ENCODE data around the gene SORCS3.

SORCS3 gene

DNA sequence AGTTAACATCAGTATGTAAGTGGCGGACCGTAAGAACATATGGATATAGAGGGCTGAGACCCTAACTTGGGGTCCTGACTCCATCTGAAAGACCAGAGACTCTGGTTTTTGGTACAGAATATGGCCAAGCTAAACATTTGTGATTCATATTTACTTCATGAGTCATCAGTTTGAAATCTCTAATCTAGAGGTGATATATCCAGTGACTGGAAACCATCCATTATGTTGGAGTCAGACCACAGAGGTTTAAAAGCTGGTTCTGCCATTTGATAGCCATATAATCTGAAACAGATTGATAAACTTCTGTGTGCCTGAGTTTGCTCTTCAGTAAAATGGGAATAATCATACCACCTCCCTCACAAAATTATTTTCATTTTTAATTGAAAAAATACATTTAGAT lies 505.3 kb downstream of the SORCS3 start:
- no peak for DNase-seq (ENCODE audit: insufficient read length, low spot score)
- TF ChIP-seq CTCF (IDR thresholded peaks at IDR 0.05; ENCODE audit: insufficient read depth, missing control alignments) = no peak
- no peak for FAIRE-seq

- FAIRE-seq (no peak), DNase-seq (ENCODE audit: insufficient read length, low spot score) (no peak)
- no peak for TF ChIP-seq CTCF (IDR thresholded peaks at IDR 0.05; ENCODE audit: insufficient read depth, missing control alignments)
These were observed 507.4 kb downstream of the SORCS3 start for GRCh38 chr10:105148456-105148855.

DNA sequence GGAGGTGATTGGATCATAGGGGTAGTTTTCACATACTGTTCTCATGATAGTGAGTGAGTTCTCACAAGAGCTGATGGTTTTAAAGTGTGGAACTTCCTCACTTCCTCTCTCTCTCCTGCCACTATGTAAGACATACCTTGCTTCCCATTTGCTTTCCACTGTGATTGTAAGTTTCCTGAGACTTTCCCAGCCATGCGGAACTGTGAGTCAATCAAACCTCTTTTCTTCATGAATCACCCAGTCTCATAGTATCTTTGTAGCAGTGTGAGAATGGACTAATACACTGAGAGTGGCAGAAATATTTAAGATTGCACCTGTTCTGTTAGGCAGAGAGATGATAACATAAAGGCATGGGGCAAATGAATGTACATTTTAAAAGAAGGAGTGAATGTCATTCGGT lies 507.8 kb downstream of the SORCS3 start:
- no peak for TF ChIP-seq CTCF (IDR thresholded peaks at IDR 0.05; ENCODE audit: insufficient read depth, missing control alignments)
- FAIRE-seq (no peak), DNase-seq (ENCODE audit: insufficient read length, low spot score) (no peak)

- no peak for TF ChIP-seq CTCF (IDR thresholded peaks at IDR 0.05; ENCODE audit: insufficient read depth, missing control alignments)
- FAIRE-seq (no peak), DNase-seq (ENCODE audit: insufficient read length, low spot score) (no peak)
These were observed 508.3 kb downstream of the SORCS3 start for GRCh38 chr10:105149371-105149891.

DNA sequence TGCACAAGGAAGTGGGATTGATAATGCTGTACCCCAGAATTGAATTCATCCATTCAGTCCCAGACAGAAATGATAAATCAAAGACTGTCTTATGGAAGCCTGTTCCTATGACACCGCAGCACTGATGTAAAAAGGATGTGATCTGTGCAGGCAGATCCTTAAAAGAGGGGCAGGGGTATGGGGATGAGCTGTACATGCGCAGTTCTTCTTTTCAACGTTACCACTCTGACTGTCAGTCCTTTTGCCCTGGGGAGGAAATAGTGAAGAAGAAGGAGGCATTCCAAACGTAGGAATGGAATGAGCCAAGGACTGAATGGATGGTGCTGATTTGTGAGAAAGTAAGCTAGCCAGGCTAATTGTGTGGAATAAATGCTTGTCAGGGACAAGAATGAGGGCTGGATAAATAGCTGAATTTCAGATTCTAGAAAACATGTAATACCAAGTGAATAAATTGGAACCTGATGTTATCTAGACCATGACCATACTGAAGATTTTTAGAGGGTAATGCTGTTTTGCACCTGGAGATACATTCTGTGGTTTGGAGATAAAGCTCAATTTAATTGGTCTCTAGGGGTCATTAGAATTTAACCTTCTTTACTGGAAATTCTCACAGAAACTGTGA lies 509.3 kb downstream of the SORCS3 start:
- FAIRE-seq = no peak
- TF ChIP-seq CTCF (IDR thresholded peaks at IDR 0.05; ENCODE audit: insufficient read depth, missing control alignments) = no peak
- no peak for DNase-seq (ENCODE audit: insufficient read length, low spot score)

DNA sequence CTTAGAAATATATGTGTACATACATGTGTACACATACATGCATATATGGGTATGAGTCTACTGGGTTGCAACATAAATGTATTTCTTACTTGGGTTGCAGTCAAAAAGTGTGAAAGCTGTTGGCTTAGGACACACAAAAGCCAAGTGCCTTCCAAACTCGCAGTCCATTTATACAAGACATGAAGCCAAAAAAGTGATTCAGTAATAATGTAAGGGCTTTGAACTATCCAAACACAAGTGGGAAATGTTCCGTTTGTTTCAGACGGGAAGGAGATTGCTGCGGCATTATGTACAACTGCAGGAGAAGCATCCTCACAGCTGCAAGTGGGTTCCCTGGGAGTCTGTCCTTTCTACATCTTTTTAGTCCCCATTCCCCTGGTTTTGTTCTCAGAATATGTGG lies 513.6 kb downstream of the SORCS3 start:
- no peak for DNase-seq (ENCODE audit: insufficient read length, low spot score)
- no peak for FAIRE-seq
- no peak for TF ChIP-seq CTCF (IDR thresholded peaks at IDR 0.05; ENCODE audit: insufficient read depth, missing control alignments)

DNA sequence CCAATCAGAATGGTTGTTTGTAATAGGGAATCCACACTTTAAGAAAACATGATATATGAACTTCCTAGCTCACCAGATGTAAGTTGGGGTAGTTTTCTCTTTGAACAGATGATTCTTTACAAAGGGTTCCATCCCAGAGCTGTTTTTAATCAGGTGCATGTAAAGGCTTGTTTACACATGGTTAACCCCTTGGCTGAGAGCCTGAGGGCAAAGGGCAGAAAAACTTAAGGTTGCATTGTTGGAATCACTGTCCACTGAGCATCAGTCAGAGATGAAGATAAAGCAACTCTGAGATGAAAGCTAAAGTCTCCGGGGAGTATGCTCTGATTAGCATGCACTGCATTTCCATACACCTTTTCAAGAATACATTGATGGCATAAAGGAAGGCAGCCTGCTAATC lies 518.2 kb downstream of the SORCS3 start:
- FAIRE-seq (no peak), DNase-seq (ENCODE audit: insufficient read length, low spot score) (no peak)

More for the DNA sequence above, 518.2 kb downstream of the SORCS3 start:
- TF ChIP-seq CTCF (IDR thresholded peaks at IDR 0.05; ENCODE audit: insufficient read depth, missing control alignments) = no peak

Data from D721Med (cell line).